ENCODE measurements around the gene SPATA2L.

DNA sequence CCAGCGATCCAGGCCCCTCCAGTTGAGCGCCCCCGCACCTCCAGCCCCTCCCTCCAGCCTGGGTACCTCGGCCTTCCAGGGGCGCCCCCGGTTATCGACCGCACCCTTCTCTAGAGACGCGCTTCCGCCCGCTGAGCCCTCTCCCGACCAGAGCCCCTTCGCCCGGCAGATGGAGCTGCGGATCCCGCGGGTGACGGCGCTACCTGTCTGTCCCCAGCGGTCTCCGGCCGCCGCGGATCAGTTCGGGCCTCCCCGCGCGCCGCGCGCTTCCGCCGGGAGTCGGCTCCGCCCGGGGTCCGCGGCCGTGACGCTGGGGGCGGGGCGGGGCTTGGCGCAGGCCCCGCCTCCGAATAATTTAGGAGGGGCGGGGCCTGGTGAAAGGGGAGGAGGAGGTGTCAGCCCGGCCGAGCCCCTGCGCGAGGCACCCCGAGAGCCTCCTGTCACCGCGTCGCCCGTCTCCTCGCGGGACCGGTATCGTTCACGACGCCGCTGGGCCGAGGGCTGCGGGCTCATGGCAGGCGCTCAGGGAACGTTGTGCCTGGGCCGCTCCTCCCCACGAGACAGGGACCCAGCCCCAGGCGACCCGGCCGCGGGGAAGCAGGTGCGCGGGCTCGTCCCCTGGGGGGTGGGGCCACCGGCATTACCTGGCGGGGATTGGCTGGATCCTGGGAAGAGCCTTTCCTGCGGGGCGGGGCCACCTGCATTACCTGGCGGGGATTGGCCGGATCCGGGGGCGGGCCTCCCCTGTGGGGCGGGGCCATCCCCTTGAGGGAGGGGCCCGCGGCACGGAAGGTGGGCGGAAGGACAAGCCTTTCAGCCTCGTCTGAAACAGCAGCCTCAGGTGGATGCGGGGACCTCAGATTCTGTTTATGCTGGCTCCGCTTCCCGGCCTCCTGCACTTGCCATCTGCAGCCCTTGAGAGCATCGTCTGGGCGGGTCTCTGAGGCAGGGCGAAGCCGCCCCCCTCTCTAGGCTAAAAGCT, at the start of gene SPATA2L:
- TF ChIP-seq, protein P1, sequence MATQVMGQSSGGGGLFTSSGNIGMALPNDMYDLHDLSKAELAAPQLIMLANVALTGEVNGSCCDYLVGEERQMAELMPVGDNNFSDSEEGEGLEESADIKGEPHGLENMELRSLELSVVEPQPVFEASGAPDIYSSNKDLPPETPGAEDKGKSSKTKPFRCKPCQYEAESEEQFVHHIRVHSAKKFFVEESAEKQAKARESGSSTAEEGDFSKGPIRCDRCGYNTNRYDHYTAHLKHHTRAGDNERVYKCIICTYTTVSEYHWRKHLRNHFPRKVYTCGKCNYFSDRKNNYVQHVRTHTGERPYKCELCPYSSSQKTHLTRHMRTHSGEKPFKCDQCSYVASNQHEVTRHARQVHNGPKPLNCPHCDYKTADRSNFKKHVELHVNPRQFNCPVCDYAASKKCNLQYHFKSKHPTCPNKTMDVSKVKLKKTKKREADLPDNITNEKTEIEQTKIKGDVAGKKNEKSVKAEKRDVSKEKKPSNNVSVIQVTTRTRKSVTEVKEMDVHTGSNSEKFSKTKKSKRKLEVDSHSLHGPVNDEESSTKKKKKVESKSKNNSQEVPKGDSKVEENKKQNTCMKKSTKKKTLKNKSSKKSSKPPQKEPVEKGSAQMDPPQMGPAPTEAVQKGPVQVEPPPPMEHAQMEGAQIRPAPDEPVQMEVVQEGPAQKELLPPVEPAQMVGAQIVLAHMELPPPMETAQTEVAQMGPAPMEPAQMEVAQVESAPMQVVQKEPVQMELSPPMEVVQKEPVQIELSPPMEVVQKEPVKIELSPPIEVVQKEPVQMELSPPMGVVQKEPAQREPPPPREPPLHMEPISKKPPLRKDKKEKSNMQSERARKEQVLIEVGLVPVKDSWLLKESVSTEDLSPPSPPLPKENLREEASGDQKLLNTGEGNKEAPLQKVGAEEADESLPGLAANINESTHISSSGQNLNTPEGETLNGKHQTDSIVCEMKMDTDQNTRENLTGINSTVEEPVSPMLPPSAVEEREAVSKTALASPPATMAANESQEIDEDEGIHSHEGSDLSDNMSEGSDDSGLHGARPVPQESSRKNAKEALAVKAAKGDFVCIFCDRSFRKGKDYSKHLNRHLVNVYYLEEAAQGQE (IDR thresholded peaks at IDR 0.05; ENCODE audit: insufficient read depth in 1 of 2, low read depth in 2 of 2, low read length in 2 of 2), result no peak
- TF ChIP-seq TAF1 (IDR thresholded peaks at IDR 0.05; ENCODE audit: borderline replicate concordance, insufficient read depth, low read length), result 0 out of 2 replicates have a peak, but pooled peaks have one; percentile 45

Data from PFSK-1 (cell line).